ENCODE measurements around the gene LRRIQ1. TPM values are rescaled to one million over a fixed set of nuclear protein-coding genes. Genes with fewer than 3 reads are reported as not detected.

The LRRIQ1 gene
- total and polyA plus RNA-seq, 2 of the 8 experiments (the other 6 are each of a cell fraction or from before 2014, with no cell fraction given): 0.24 to 0.76 TPM

DNA sequence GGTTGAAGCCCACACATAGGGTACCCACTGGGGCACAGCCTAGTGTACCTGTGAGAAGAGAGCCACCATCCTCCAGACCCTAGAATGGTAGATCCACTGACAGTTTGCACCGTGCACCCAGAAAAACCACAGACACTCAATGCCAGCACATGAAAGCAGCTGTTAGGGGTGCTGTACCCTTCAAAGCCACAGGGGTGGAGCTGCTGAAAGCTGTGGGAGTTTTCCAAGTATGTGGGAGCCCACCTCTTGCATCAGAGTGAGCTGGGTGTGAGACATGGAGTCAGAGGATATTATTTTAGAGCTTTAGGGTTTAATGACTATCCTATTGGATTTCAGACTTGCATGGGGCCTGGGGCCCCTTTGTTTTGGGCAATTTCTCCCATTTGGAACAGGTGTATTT, 30.5 kb upstream of the LRRIQ1 start:
- peak overlapping the region in 1 of 2 experiments; percentile 48; a peak in 2 of 4 replicates for H3K4me2 ChIP-seq (ENCODE audit: insufficient read depth in 1 of 2, low read depth in 2 of 2, low read length in 2 of 2)
- no peaks in the 10 kb centered on the region for H4K20me1 ChIP-seq (replicated peaks in 1 of 2; ENCODE audit: control insufficient read depth in 1 of 2, insufficient read depth in 2 of 2, low read length in 2 of 2)
- no peaks in the 10 kb centered on the region for H3K79me1 ChIP-seq (ENCODE audit: low read depth, low read length)
- DNase-seq (ENCODE audit: low read depth in 1 of 2, low spot score in 2 of 2): no peak
- H3K14ac ChIP-seq (ENCODE audit: insufficient read length): no peak overlapping the region
- H3K27ac ChIP-seq (ENCODE audit: low read depth, low read length): 0 out of 2 replicates have a peak overlapping the region, but pooled peaks have one; percentile 32
- no peaks in the 10 kb centered on the region for H3K79me2 ChIP-seq (ENCODE audit: control insufficient read depth in 1 of 2, insufficient read depth in 2 of 2, low read length in 2 of 2)
- no peak overlapping the region for H4K8ac ChIP-seq (ENCODE audit: extremely low read depth, insufficient read depth, low read length)
- no peak overlapping the region for H3K56ac ChIP-seq (replicated peaks; ENCODE audit: insufficient read length, low read depth, low read length)
- no peaks in the 10 kb centered on the region for H3K27me3 ChIP-seq (replicated peaks in 1 of 4; ENCODE audit: control insufficient read depth in 3 of 4, extremely low read depth in 1 of 4, insufficient read depth in 3 of 4, low read length in 3 of 4)
- 83% methylated on average over 1 of the region's 1 CpG; no CpG with 5 or more reads in 1 of the 2 experiments for WGBS, 2 experiments (ENCODE audit: extremely low coverage in 1 of 2, insufficient coverage in 1 of 2, insufficient read length in 1 of 2, insufficient replicate concordance in 2 of 2, low coverage in 1 of 2, low lambda C conversion rate in 2 of 2, missing lambda C conversion rate in 1 of 2)
- H4K5ac ChIP-seq (ENCODE audit: insufficient read length, low read depth, low read length): no peak overlapping the region
- no peak overlapping the region for H3K23ac ChIP-seq (ENCODE audit: insufficient read length)
- H2AFZ ChIP-seq (ENCODE audit: low read length): no peak overlapping the region
- no peak for TF ChIP-seq KDM1A (IDR thresholded peaks at IDR 0.05; ENCODE audit: borderline replicate concordance, low read length)
- FAIRE-seq: no peak
- peak overlapping the region; percentile 76 for H3K18ac ChIP-seq (ENCODE audit: extremely low read depth, low read length)
- no peaks in the 10 kb centered on the region for H3K36me3 ChIP-seq (ENCODE audit: control insufficient read depth in 2 of 4, insufficient read depth in 4 of 4, low read length in 3 of 4)
- peak overlapping the region; percentile 81; the same call in 1 of the 2 replicates for H2BK15ac ChIP-seq (ENCODE audit: low read length)
- H2BK5ac ChIP-seq (ENCODE audit: low read depth, low read length): peak overlapping the region; percentile 64; the same call in 1 of the 2 replicates
- no peak overlapping the region for H3K9ac ChIP-seq (replicated peaks in 1 of 4; ENCODE audit: extremely low read depth in 1 of 4, low read depth in 3 of 4, low read length in 3 of 4)
- ChIA-PET POLR2A (ENCODE audit: partially characterized antibody) (interaction anchor here (0.9 to 1.2 kb wide), 3 partner anchors 10 to 94 kb away, joined by 3 to 4 read pairs (median 3); partner anchors contain the start of gene SLC6A15), CTCF (ENCODE audit: partially characterized antibody) (interaction anchor here (1.4 to 1.5 kb wide), 2 partner anchors 10 to 23 kb away, joined by 3 to 4 read pairs; no protein-coding TSS in a partner anchor)
- H2BK20ac ChIP-seq (ENCODE audit: low read length): peak overlapping the region; percentile 95; the same call in 1 of the 2 replicates
- H2BK120ac ChIP-seq (replicated peaks; ENCODE audit: low read depth, low read length): peak overlapping the region; percentile 95
- H3K23me2 ChIP-seq (ENCODE audit: low read depth, low read length): no peaks in the 10 kb centered on the region
- H3K4ac ChIP-seq (replicated peaks; ENCODE audit: insufficient read length, low read depth, low read length): no peak overlapping the region
- peaks cover 2 to 8% (median 3%) of the 10 kb centered on the region in 4 experiments; a peak in 6 of 7 replicates for H3K4me1 ChIP-seq (replicated peaks in 1 of 4; ENCODE audit: control insufficient read depth in 3 of 4, insufficient read depth in 4 of 4, low read length in 3 of 4)
- H3K4me3 ChIP-seq (ENCODE audit: extremely low read depth in 1 of 4, insufficient read depth in 2 of 4, low read depth in 3 of 4, low read length in 4 of 4): no peak overlapping the region
- no peak overlapping the region; the same call in 1 of the 2 replicates for H2AK5ac ChIP-seq (ENCODE audit: low read depth, low read length)
- H4K91ac ChIP-seq (replicated peaks; ENCODE audit: insufficient read length, low read length): peak overlapping the region; percentile 91
- H2BK12ac ChIP-seq (ENCODE audit: low read depth, low read length): peak overlapping the region; percentile 70; the same call in 1 of the 2 replicates
- no peaks in the 10 kb centered on the region for H3K9me3 ChIP-seq (ENCODE audit: insufficient read depth in 2 of 2, low read depth in 1 of 2, low read length in 1 of 2)

All from H1 (cell line).